ENCODE data around the gene DCTN3.

Gene DCTN3

DNA sequence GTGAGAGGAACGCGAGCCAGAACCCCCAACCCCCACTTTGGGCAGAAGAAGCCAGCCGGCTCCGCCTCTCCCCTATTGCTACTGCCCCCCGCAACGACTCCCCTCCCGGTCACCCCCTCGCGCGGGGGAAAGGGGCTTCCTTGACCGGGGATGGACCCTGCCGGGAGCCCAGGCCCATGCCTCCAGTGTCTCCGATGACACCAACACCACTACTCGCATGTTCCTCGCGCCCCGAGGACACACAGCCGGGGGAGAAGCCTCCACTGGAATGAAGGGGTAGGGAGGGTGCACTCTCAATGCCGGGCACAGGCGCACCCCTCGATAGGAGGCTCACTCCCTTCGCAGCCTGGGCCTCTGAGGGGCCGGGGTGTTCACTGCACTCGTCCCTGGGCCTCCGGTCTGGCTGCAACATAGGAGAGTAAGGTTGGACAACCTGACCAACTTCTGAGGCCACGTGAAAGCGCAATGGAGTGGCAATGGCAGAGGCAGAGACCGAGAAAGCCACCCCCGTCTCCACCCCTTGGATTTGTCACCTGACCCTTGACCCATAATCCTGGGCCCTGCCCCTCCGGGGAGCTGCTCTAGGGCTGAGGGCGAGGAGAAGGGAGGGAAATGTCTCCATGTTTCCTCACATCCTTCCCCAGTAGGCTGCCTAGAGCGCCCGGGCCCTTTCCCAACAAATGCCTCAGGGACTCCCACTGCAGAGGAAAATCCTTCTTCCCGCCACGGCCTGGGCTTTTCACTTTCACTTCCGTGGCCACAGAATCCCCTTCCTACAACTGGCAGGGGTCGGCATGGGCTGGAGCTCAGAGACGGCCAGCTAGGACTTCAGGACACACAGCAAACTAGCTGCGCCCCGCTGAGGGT is 29.7 kb downstream of the DCTN3 start:
- DNase-seq (ENCODE audit: low read depth in 2 of 2): no peak

DNA sequence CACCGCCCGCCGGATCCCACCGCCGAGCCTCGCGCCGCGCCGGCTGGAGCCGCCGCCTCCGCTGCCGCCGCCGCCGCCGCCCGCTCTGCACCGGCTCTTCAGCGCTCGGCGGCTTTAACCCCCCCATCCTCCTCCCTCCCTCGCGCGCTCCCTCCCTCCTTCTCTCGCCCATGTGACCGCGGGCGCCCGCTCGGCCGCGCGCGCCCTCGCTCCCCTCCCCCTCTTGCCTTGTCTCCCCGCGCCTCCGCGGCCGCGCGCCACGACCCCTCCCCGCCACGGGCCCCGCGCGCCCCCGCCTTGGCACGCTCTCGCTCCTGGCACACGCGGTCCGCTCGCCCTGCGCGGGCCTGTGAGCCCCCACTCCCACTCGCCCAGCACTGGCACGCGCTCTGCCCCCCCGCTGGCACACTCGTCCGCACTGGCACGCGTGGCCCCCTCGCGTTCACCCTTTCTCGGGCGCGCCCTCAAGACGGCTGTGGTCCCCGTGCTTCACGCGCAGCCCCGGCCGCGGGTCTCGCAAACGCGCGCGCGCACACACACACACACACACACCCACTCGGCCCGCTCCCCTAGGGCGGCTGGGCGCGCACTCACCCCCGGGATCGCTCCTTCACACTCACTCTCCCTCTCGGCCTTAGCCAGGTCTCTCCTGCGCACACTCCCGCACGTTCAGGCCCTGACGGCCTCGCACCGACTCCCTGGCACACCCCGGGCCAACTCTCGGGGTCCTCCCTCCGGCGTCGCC is 30.5 kb downstream of the DCTN3 start, which contains the start of gene CNTFR:
Gene CNTFR (minus strand): TSS at position 89 of the 745 bp plus-strand sequence. CDS start 20,743 bp downstream, outside the sequence.
- no peak for DNase-seq (ENCODE audit: low read depth in 2 of 2)

GRCh38 chr9:34588671-34589635 is 31.3 kb downstream of the DCTN3 start:
- DNase-seq (ENCODE audit: low read depth in 2 of 2): no peak

DNA sequence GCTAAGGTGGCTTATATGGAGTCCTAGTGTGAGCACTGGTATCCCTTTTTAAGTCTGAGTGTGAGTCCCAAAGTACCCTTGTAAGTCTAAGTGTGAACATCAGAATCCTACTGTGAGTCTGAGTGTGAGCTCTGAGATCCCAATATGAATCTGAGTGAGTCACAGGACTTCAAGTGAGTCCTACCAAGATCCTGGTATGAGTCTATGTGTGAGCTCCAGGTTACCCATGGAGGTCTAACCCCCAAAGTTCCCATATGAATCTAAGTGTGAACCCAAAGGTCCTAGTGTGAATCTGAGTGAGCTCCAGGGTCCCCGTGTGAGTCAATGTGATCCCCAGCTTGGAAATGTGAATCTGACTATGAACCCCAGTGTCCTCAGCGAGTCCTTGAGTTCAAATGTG is 33.0 kb downstream of the DCTN3 start:
- DNase-seq (ENCODE audit: low read depth in 2 of 2): no peak

- DNase-seq (ENCODE audit: low read depth in 2 of 2): no peak
Observed at GRCh38 chr9:34585946-34586669, 34.2 kb downstream of the DCTN3 start.

DNA sequence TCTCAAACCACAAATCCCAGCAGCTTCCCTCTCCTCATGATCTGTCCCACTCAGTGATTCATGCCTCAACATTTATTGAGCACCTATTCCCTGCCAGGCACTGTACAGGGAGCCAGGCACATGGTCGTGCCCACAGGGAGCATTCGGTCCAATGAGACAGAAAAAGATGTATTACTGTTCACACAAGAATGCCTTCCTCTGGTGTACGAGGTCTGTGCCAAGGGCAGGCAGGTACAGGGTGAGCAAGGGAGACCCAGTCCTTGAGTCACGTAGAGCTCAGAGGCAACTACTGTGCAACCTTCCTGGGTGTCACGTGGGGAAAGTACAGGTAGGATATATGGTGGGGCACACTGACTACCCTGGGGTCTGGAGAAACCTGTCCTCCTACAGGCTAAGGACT is 35.3 kb downstream of the DCTN3 start:
- DNase-seq (ENCODE audit: low read depth in 2 of 2): no peak

DNA sequence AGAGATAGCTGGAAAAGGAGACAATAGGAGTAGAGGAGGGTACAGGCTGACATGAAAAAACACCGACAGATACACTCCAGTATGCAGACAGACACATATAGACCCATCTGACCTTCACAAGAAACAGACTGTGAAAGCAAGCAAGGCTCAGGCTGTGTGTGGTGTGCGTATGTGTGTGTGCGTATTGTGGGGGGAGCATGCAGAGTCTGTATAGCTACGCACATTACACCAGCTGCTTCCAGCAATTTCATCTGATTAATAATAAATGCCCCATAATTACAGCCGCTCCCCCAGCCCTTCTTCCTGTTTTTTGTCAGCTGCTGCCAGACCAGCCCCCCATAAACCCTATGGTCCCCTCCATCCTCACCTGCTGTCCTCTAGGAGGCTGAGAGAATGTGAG is 37.5 kb downstream of the DCTN3 start:
- no peak for DNase-seq (ENCODE audit: low read depth in 2 of 2)

GRCh38 chr9:34581318-34581717 is 39.0 kb downstream of the DCTN3 start:
- no peak for DNase-seq (ENCODE audit: low read depth in 2 of 2)

GRCh38 chr9:34580358-34580757 is 39.9 kb downstream of the DCTN3 start:
- DNase-seq (ENCODE audit: low read depth in 2 of 2): no peak

GRCh38 chr9:34579808-34580163 is 40.5 kb downstream of the DCTN3 start:
- no peak for DNase-seq (ENCODE audit: low read depth in 2 of 2)

DNA sequence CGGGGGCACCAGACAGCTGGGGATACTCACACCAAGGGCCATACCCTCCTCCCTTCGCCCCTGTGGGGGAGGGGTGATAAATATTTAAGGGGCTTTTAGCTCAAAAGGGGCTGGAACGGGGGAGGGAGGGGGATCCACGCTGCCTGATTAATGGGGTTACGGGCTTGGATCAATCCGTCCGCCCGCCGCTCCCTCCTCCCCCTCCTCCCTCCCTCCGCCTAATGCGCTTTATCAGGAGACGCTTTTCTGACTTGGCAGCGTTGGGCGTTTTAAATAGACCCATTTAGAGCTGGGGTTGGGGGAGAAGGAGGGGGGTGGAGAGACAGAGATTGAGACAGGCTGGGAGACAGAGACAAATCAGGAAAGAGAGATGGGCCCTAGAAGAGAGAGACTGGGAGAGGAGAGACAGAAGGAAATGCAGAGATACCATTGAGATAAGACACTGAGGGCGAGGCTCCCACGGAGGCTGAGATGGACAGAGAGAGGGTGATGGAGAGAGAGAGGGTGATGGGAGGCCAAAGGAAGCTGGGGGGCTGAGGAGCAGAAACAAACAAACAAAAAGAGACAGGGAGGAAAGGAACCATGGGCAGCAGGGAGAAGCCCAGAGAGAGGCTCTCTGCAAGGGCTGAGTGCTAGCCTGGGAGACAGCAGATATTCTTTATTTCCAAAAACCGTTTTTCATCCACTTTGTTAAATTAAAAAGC is 41.0 kb downstream of the DCTN3 start:
- DNase-seq (ENCODE audit: low read depth in 2 of 2): no peak

- no peak for DNase-seq (ENCODE audit: low read depth in 2 of 2)
Observed at GRCh38 chr9:34578241-34579103, 41.8 kb downstream of the DCTN3 start.

GRCh38 chr9:34577400-34578240 is 42.7 kb downstream of the DCTN3 start:
- no peak for DNase-seq (ENCODE audit: low read depth in 2 of 2)

- DNase-seq (ENCODE audit: low read depth in 2 of 2): no peak
Observed at GRCh38 chr9:34576597-34577399, 43.5 kb downstream of the DCTN3 start.

DNA sequence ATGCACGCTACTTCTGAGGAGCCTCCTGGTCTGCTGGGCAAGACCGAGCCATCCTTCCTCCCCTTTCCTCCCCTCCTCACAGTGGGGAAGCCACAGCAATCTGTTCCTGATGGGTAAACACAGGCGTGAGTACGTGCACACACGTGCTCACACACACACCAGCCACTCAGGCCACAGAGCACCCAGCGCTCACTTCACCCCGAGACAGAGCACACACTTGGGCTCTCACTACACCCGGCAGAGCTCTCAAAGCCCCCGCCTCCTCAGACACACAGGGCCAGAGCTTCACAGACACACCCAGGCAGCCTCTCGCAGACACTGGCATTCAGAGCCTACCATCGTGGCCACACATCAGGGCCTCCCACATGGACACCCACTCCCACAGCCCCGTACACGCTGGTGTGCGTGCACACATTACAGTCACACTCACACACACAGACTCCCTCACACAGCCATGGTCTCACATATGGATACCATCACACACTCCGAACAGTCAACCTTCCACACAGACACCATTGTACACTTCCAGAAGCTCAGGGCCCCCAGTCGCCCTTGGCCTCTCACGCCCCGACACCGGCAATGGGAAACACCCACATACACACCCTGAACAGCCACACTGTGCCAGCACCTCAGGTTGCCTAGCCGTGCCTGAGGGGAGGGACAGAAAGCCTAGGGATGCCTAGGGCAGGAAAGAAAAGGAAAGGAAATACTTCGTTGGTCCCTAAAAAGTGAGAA is 44.3 kb downstream of the DCTN3 start:
- no peak for DNase-seq (ENCODE audit: low read depth in 2 of 2)

DNA sequence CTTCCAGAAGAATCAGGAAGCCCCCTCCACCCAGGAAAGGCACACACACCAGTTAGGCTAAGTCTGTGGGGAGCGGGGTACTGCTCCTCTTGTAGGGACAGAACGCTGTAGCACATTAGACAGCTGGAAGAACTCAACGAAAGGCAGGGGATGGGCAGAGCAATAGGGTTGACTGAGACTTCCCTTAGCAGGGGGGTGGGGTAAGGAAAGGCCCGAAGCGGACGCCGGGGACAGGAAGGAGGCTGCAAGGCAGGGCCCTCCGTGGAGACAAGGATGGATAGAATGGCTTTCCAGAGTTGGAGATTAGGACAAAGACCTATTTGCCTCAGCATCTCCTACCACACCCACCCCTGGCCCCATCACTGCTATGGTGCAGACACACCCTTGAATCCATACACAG is 45.1 kb downstream of the DCTN3 start:
- DNase-seq (ENCODE audit: low read depth in 2 of 2): no peak

DNA sequence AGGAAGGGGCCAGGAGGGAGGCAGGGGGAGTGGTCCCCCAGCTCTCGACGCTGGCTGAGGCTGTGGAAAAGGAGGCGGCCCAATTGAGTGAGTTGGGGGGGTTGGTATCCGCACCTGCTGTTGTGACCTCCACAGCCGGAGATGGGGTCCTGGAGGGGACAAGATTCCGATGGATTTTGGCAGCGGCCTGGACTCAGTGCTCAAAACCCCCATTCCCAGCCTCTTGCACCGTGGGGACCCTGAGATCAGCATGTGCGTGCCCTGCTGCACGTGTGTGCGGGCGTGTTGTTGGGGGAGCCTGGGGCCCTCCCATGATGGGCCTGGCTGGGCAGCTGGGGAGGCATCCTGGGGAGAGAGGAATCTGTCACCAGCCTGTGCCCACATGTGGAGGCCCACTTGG is 45.7 kb downstream of the DCTN3 start:
- no peak for DNase-seq (ENCODE audit: low read depth in 2 of 2)

Data from stimulated activated CD4-positive, alpha-beta T cell treated with anti-CD3 and anti-CD28 coated beads, Interleukin-1b, Interleukin-23, amount 100 ng/mL, for 1 hour (primary cell).